NCI-H146 treated with DMSO at 0.1 percent for 48 hours (cell line): ENCODE results near the gene BTG3.

Experiments used
- DNase-seq: peaks from one replicate; lab custom pipeline; 2025; ENCODE audit not compliant: unreplicated experiment; lab: John Stamatoyannopoulos, UW

Gene BTG3, protein sequence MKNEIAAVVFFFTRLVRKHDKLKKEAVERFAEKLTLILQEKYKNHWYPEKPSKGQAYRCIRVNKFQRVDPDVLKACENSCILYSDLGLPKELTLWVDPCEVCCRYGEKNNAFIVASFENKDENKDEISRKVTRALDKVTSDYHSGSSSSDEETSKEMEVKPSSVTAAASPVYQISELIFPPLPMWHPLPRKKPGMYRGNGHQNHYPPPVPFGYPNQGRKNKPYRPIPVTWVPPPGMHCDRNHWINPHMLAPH

GRCh38 chr21:17612565-17613241 is at the start of gene BTG3:
Gene BTG3 (minus strand): TSS chr21:17612901. CDS start chr21:17609144, 3,757 bp downstream.
- peak; percentile 48 for DNase-seq

DNA sequence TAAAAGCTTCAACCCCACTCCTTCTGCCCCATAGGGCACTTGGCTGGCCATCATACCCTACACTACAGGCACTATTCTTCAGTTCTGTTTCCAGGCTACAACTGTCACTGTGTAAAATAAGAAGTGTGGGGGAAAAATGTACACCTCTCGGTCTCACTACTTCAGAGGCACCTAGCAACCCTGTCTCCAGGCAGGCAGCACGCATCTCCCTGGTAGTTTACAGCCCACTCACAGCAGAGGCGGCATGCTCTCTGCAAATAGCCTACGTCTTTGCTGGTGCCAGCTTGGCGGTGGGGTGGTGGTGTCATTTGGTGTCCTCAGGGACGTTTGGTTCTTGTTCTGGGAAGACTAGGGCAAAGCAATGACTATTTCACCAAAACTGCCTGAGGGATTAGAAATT is 48.2 kb upstream of the BTG3 start:
- no peak for DNase-seq

- no peak for DNase-seq
These were observed 47.8 kb upstream of the BTG3 start for GRCh38 chr21:17660452-17660851.

GRCh38 chr21:17658931-17659330 is 46.2 kb upstream of the BTG3 start:
- DNase-seq: no peak

DNA sequence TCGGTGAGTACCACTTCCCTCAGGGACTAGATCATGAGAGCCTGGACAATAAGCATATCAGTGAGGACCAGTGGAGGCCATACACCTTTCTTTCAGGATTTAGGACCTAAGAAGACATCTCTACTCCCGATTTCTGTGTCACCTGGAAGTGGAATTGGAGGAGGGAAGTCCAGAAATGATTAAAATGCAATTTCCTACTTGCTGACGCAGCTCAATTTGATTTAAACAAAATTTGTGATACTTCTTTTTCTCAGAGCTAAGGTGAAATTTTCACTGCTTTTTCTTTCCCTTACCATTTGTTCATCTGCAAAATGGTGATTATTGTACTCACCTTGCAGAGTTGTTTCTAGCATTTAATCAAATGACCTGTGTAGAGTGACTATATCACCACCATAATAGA is 38.8 kb upstream of the BTG3 start:
- no peak for DNase-seq

GRCh38 chr21:17650292-17650691 is 37.6 kb upstream of the BTG3 start:
- DNase-seq: no peak

GRCh38 chr21:17646790-17647189 is 34.1 kb upstream of the BTG3 start:
- DNase-seq: no peak

DNA sequence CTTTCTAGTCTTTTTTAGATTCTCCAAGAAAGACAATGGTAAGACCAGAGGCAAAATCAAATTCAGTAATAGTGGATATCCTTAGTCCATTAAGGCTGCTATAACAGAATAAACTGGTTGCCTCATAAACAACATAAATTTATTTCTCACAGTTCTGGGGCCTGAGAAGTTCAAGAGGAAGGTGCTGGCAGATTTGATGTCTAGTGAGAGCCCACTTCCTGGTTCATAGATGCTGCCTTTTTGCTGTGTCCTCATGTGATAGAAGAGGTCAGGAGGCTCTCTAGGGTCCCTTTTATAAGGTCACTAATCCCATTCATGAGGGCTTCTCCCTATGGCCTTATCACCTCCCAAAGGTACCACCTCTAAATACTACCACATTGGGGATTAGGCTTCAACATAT is 31.5 kb upstream of the BTG3 start:
- DNase-seq: no peak

DNA sequence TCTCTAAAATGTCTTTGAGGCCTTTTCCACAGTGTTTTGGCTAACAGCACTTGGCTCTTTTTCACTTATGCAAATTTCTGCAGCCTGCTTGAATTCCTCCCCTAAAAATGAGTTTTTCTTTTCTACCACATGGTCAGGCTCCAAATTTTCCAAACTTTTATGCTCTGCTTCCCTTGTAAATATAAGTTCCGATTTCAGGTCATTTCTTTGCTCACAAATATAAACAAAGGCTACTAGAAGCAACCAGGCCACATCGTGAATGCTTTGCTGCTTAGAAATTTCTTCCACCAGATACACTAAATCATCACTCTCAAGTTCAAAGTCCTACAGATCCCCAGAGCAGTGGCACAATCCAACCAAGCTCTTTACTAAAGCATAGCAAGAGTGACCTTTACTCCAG is 28.1 kb upstream of the BTG3 start:
- no peak for DNase-seq

DNA sequence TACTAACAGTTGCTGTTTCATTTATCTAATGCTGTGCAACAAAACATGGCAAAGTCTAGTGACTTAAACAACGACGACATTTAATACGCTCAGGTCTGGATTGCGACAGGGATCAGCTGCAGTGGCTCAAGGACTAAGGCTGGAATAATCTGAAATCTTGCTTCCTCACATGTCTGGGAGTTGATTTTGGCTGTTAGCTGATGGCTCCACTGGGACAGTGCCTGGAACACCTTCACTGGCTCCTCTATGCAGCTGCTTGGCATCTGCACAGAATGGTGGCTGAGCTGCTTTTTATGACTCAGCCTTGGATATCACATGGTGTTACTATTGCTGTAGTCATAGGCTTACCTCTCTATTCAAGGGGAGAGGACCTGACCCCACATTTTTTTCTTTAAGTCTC is 24.0 kb upstream of the BTG3 start:
- DNase-seq: no peak

GRCh38 chr21:17631195-17631594 is 18.5 kb upstream of the BTG3 start:
- no peak for DNase-seq

- no peak for DNase-seq
These were observed 9.3 kb upstream of the BTG3 start for GRCh38 chr21:17622018-17622417.

- no peak for DNase-seq
These were observed 4.1 kb upstream of the BTG3 start for GRCh38 chr21:17616831-17617230.

- DNase-seq: no peak
These were observed 558 bp upstream of the BTG3 start for GRCh38 chr21:17613242-17613676.

DNA sequence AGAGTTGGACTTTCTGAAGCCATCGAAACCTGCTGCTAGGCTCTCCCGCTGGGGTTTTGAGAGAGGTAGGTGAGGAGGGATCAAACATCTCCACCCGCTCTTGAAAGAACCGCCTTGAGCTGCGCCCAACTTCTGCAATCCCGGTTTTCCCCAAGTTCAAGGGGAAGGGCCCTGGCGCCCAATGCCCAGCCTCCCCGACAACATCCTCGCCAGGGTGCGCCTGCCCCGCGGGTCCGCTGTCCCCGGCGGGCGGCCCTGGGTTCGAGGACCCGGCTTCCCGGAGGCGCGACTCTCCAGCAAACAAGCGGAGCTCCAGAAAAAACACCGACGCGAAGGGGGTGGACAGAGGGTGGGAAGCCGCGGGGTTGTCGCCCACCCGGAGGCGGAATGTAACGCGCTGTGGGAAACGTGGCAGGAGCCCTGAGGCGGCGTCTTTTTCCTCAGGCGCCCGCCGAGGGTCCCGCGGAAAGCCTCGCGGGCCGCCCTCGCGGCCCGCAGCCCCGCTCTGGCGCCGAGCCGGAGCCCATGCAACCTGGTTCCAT is 607 bp downstream of the BTG3 start:
- no peak for DNase-seq

DNA sequence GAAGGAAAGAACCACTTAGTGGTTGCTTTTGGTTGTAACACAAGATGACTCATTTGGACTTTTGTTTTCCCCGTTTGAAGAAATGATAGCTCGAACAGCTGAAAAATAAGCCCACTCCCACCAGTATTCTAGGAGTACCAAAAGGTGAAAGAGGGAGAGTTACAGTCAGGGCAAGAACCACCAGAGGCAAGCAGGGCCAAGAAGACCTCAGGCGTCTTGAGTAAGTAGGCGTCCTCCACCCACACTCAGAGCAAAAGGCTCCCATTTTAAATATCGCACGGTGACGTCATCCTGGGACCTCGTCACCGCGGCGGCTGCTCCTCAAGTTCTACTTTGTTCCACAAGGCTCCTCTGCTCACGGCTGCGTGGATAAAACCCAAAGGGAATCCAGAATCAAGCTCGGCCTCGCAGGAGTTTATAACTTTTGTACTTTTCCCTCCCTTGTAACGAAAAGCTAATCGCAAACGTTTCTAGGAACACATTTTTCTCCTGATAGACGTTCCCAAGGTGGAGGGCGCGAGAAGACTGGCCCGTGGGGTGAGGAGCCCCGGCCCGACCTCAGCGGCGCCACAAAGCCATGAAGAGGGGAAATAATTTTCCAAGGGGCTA is 1.2 kb downstream of the BTG3 start:
- DNase-seq: no peak

DNA sequence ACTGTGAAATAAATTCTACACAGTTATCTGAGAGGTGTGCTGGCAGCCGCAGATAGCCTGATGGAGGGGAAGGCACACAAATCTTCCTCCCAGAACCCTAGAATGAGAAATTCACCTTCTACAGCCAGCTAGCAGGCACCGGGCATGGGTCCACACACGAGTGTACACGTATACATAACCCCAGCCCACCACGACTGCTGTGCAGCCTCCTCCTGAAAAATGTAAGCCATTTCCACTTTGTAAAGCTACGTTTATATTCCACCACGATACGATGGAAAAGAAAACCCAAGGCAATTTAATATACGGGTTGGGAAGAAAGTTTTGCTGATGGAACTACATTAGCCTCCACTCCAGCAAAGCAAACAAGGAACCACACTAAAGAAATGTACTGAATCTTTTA is 1.8 kb downstream of the BTG3 start:
- DNase-seq: no peak

DNA sequence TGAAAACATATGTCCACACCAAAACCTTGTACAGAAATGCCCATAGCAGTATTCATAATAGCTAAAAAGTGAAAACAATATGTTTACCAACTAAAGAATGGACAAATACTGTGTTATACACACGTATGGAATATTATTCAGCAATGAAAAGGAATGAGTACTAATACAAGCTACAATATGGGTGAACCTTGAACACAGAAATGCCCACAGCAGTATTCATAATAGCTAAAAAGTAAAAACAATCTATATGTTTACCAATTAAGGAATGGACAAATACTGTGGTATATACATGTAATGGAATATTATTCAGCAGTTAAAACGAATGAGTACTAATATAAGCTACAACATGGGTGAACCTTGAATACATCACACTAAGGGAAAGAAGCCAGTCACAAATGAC is 3.0 kb downstream of the BTG3 start:
- no peak for DNase-seq

- DNase-seq: no peak
These were observed 5.0 kb downstream of the BTG3 start for GRCh38 chr21:17607684-17608083.

DNA sequence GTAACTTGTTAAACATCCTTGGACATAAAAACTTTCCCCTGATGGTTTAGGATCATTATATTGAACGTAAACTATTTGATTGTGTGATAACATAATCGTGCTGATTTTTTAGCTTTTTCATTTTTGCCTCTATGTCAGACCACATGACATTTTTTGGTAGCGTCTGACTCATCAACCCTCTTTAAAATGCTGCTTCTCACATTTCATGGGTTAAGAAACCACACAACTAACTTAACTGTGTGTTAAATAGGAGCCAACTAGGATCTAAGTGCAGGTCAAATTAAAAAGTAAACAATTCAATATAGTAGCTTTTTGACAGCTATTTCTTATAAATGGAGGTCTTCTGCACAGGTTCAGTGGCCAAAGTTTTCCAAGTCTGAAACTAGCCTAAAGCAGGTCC is 9.8 kb downstream of the BTG3 start:
- no peak for DNase-seq

DNA sequence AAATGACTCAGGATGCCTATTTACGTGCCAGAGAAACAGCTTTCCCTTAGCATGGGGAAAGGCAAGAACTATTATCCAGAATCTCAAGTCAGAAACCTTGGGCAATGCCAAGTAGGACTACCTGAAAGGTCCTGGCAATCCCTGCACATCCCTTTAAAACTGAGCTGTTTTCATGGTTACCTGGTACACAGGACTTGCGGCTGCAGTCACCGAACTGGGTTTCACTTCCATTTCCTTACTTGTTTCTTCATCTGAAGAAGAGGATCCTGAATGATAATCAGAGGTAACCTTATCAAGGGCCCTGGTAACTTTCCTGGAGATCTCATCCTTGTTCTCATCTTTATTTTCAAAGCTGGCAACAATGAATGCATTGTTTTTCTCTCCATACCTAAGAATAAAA is 14.3 kb downstream of the BTG3 start:
- DNase-seq: no peak

DNA sequence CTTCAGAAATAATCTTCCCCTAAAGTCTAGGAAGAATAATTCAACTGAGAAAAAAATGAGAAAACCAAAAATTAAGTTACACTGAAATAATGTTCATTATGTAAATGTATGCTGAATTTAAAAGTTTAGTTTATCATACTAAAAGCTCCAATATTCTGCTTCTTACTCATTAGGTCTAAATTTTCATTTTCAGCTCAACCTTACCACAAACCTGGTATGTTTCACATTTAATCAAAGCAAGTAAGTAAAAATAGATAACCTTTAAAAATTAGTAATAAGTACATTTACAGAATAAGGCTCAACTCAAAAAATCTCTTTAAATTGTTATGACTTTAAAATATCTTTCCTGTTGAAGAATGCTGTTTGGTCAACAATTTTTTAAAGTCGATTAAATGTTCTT is 15.0 kb downstream of the BTG3 start:
- no peak for DNase-seq
